Progenitor cell of endocrine pancreas (in vitro differentiated cells): ENCODE data around the gene PDIA4. TPM values are rescaled to one million over a fixed set of nuclear protein-coding genes. Genes with fewer than 3 reads are reported as not detected.
"Not testable (repeated sequence)": the region's sequence is repeated elsewhere in the genome, so short reads cannot be mapped to it uniquely, and the experiment has no call there.

Experiments
- DNase-seq: peaks from one replicate; pipeline ENCODE4 v3.0.0; 2021; ENCODE audit warnings: low spot score; ENCODE audit not compliant: unreplicated experiment
- H3K27ac Mint-ChIP-seq: 2 replicates; pipeline ENCODE4 v1.8.0; 2021; ENCODE audit warnings: mild to moderate bottlenecking, moderate library complexity, mixed read lengths
- H3K27me3 Mint-ChIP-seq: 2 replicates; pipeline ENCODE4 v1.8.0; 2021; ENCODE audit warnings: mixed read lengths
- H3K36me3 Mint-ChIP-seq: 2 replicates; pipeline ENCODE4 v1.8.0; 2022; ENCODE audit warnings: mixed read lengths; ENCODE audit not compliant: insufficient read depth
- H3K4me1 Mint-ChIP-seq: 2 replicates; pipeline ENCODE4 v1.8.0; 2021; ENCODE audit warnings: low read depth, mixed read lengths
- H3K4me3 Mint-ChIP-seq: 2 replicates; pipeline ENCODE4 v1.8.0; 2021; ENCODE audit warnings: low read depth, mild to moderate bottlenecking, moderate library complexity, mixed read lengths
- H3K9me3 Mint-ChIP-seq: 2 replicates; pipeline ENCODE4 v1.8.0; 2021; ENCODE audit warnings: low read depth, mixed read lengths
- total RNA-seq: library from RNA; stranded (reverse); gene quantifications from 2 replicates; pipeline ENCODE4 v1.2.1, GENCODE V29; 2021
- TF ChIP-seq, protein P1 (sequence below): fragments of 200-600 bp; sonication (generic); IDR thresholded peaks from one replicate; pipeline ENCODE4 v1.5.0; 2021; ENCODE audit warnings: antibody characterized with exemption, mild to moderate bottlenecking; ENCODE audit not compliant: unreplicated experiment

Gene PDIA4
- total RNA-seq, 1 donor from 2014 or later: 238 TPM

GRCh38 chr7:149013876-149014275, 14.4 kb downstream of the PDIA4 start:
- no peak overlapping the region for H3K27ac Mint-ChIP-seq
- H3K9me3 Mint-ChIP-seq: no peaks in the 10 kb centered on the region
- H3K4me3 Mint-ChIP-seq: no peak overlapping the region
- H3K4me1 Mint-ChIP-seq: no peaks in the 10 kb centered on the region
- peaks cover 30% of the 10 kb centered on the region for H3K36me3 Mint-ChIP-seq
- no peaks in the 10 kb centered on the region for H3K27me3 Mint-ChIP-seq
- TF ChIP-seq, protein P1, sequence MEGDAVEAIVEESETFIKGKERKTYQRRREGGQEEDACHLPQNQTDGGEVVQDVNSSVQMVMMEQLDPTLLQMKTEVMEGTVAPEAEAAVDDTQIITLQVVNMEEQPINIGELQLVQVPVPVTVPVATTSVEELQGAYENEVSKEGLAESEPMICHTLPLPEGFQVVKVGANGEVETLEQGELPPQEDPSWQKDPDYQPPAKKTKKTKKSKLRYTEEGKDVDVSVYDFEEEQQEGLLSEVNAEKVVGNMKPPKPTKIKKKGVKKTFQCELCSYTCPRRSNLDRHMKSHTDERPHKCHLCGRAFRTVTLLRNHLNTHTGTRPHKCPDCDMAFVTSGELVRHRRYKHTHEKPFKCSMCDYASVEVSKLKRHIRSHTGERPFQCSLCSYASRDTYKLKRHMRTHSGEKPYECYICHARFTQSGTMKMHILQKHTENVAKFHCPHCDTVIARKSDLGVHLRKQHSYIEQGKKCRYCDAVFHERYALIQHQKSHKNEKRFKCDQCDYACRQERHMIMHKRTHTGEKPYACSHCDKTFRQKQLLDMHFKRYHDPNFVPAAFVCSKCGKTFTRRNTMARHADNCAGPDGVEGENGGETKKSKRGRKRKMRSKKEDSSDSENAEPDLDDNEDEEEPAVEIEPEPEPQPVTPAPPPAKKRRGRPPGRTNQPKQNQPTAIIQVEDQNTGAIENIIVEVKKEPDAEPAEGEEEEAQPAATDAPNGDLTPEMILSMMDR: no peak
- DNase-seq: no peak

DNA sequence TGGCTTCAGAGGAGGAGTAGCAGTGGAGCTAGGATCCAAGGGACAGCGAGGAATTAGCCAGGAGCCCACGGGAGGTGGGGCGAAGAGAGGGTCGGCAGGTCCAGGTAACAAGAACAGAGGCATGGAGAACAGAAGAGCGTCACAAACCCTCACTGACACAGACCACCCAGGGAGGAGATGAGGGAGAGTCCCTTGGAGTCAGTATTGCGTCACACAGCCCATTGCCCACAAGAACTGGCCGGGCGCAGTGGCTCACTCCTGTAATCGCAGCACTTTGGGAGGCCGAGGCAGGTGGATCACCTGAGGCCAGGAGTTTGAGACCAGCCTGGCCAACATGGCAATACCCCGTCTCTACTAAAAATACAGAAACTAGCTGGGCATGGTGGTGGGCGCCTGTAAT, 15.6 kb downstream of the PDIA4 start:
- not testable (repeated sequence) for H3K4me1 Mint-ChIP-seq, H3K27me3 Mint-ChIP-seq, H3K4me3 Mint-ChIP-seq, H3K27ac Mint-ChIP-seq, H3K9me3 Mint-ChIP-seq, DNase-seq
- peaks cover 29% of the 10 kb centered on the region for H3K36me3 Mint-ChIP-seq

- TF ChIP-seq, protein P1: no peak
- Mint-ChIP-seq H3K4me3 (no peak overlapping the region), H3K27me3 (no peaks in the 10 kb centered on the region), H3K36me3 (peaks cover 27% of the 10 kb centered on the region), H3K4me1 (no peaks in the 10 kb centered on the region), H3K9me3 (no peaks in the 10 kb centered on the region), H3K27ac (no peak overlapping the region)
- no peak for DNase-seq
These were observed 16.8 kb downstream of the PDIA4 start for GRCh38 chr7:149011491-149011890.

GRCh38 chr7:149010451-149010850, 17.9 kb downstream of the PDIA4 start:
- no peaks in the 10 kb centered on the region for H3K4me1 Mint-ChIP-seq
- no peak overlapping the region for H3K4me3 Mint-ChIP-seq
- no peak overlapping the region for H3K27ac Mint-ChIP-seq
- TF ChIP-seq, protein P1: no peak
- no peak for DNase-seq
- H3K27me3 Mint-ChIP-seq: no peaks in the 10 kb centered on the region
- H3K36me3 Mint-ChIP-seq: peaks cover 33% of the 10 kb centered on the region
- no peaks in the 10 kb centered on the region for H3K9me3 Mint-ChIP-seq

DNA sequence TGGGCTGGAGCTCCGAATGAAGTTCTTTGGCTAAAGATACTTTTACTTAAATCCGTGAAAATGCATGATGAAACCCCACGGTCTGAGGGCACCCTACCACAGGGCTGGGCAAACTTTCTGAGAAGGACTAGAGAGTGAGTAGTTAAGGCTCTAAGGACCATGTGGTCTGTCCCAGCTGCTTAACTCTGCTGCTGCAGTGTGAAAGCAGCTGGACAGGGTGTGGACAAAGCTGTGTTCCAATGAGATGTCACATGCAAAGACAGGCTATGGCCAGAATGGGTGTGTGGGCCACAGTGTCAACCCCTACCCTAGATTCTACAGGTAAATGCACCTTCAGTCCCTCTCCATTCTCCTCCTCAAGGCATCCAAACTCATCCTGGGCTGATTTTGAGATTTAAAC, 18.8 kb downstream of the PDIA4 start:
- peaks cover 30% of the 10 kb centered on the region for H3K36me3 Mint-ChIP-seq

DNA sequence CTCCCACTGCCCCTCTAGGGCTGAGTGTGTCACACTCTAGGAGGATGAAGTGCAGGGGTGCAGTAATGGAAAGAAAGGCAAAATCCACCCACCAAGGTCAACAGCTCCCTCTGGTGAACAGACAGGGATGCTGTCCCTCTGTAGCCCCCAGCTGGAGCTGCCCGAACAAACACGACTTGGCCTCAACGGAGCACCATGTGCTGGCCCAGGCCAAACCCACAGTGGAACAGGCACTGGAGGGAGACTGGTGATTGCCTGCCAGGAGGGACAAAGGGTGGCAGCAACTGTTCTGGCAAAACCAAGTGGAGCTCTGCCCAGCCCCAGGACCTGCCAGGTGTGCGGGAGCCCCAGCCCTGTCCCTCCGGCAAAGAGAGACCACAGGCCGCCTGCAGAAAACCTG, 20.7 kb downstream of the PDIA4 start:
- peaks cover 26% of the 10 kb centered on the region for H3K36me3 Mint-ChIP-seq
- no peak overlapping the region for H3K4me3 Mint-ChIP-seq
- no peaks in the 10 kb centered on the region for H3K4me1 Mint-ChIP-seq
- H3K27me3 Mint-ChIP-seq: no peaks in the 10 kb centered on the region
- H3K9me3 Mint-ChIP-seq: no peaks in the 10 kb centered on the region
- DNase-seq: no peak
- TF ChIP-seq, protein P1: no peak
- H3K27ac Mint-ChIP-seq: no peak overlapping the region

More for the DNA sequence above, 18.8 kb downstream of the PDIA4 start:
- H3K27ac Mint-ChIP-seq: no peak overlapping the region
- H3K9me3 Mint-ChIP-seq: no peaks in the 10 kb centered on the region
- TF ChIP-seq, protein P1: no peak
- no peaks in the 10 kb centered on the region for H3K4me1 Mint-ChIP-seq
- no peak for DNase-seq
- no peak overlapping the region for H3K4me3 Mint-ChIP-seq
- H3K27me3 Mint-ChIP-seq: no peaks in the 10 kb centered on the region
